ENCODE results near the gene ASCL1. TPM values are rescaled to one million over a fixed set of nuclear protein-coding genes. Genes with fewer than 3 reads are reported as not detected.

The ASCL1 gene
- total and polyA plus RNA-seq, 10 donors: 0.02 TPM; not detected in 9

- no peak overlapping the region for H3K27ac ChIP-seq
- TF ChIP-seq POLR2AphosphoS5 (IDR thresholded peaks at IDR 0.05) (no peak), CTCF (IDR thresholded peaks at IDR 0.05 in 8 of 11, conservative IDR thresholded peaks at IDR 0.05 in 3 of 11) (no peak), POLR2A (IDR thresholded peaks at IDR 0.05) (no peak)
- WGBS, 5 donors: 87 to 95% (median 91%) methylated on average over 4 of the region's 4 CpGs
- H3K9me3 ChIP-seq: peaks cover 0 to 14% (median 5%) of the 10 kb centered on the region in 8 donors
- intact Hi-C loops (cut with DNase I; ENCODE audit: low total_unique reads): no loop called here
- no peaks in the 10 kb centered on the region for H3K27me3 ChIP-seq (replicated peaks in 1 of 7)
- H3K36me3 ChIP-seq: no peaks in the 10 kb centered on the region
- no peaks in the 10 kb centered on the region for H3K4me1 ChIP-seq
- no peak overlapping the region for H3K4me3 ChIP-seq
- no peak for DNase-seq
These were observed 35.2 kb downstream of the ASCL1 start for GRCh38 chr12:102992720-102993119.

- H3K27me3 ChIP-seq (replicated peaks in 1 of 7): no peaks in the 10 kb centered on the region
- peaks cover 0 to 23% (median 13%) of the 10 kb centered on the region in 8 donors for H3K9me3 ChIP-seq
- TF ChIP-seq CTCF (IDR thresholded peaks at IDR 0.05 in 8 of 11, conservative IDR thresholded peaks at IDR 0.05 in 3 of 11) (no peak), POLR2AphosphoS5 (IDR thresholded peaks at IDR 0.05) (no peak), POLR2A (IDR thresholded peaks at IDR 0.05) (no peak)
- 63 to 89% (median 74%) methylated on average over 1 of the region's 1 CpG for WGBS, 5 donors
- H3K27ac ChIP-seq: no peak overlapping the region
- intact Hi-C loops (cut with DNase I; ENCODE audit: low total_unique reads): no loop called here
- H3K4me1 ChIP-seq: no peaks in the 10 kb centered on the region
- H3K4me3 ChIP-seq: no peak overlapping the region
- no peak for DNase-seq
- H3K36me3 ChIP-seq: no peaks in the 10 kb centered on the region
These were observed 36.1 kb downstream of the ASCL1 start for GRCh38 chr12:102993537-102993936.

GRCh38 chr12:102995372-102995771 lies 37.9 kb downstream of the ASCL1 start:
- Histone ChIP-seq H3K4me3 (no peak overlapping the region), H3K9me3 (peaks cover 0 to 33% (median 19%) of the 10 kb centered on the region in 8 donors), H3K27me3 (replicated peaks in 1 of 7) (no peaks in the 10 kb centered on the region), H3K36me3 (no peaks in the 10 kb centered on the region), H3K27ac (no peak overlapping the region), H3K4me1 (no peaks in the 10 kb centered on the region)
- 73 to 89% (median 79%) methylated on average over 1 of the region's 1 CpG for WGBS, 5 donors
- no peak for DNase-seq
- intact Hi-C loops (cut with DNase I; ENCODE audit: low total_unique reads): no loop called here
- TF ChIP-seq POLR2A (IDR thresholded peaks at IDR 0.05): no peak
- no peak for TF ChIP-seq POLR2AphosphoS5 (IDR thresholded peaks at IDR 0.05)
- TF ChIP-seq CTCF (IDR thresholded peaks at IDR 0.05 in 8 of 11, conservative IDR thresholded peaks at IDR 0.05 in 3 of 11): no peak

Other genes with a start within 250 kb of the ASCL1 start
- gene PAH, start 40.4 kb upstream of the ASCL1 start, total RNA-seq: not detected
- gene PAH, start 40.4 kb upstream of the ASCL1 start, polyA plus RNA-seq: under 1 TPM in 1 of 3 donors, not detected in 2; 0.09 TPM